ENCODE measurements around the gene A3GALT2. TPM values are rescaled to one million over a fixed set of nuclear protein-coding genes. Genes with fewer than 3 reads are reported as not detected.

The A3GALT2 gene
- total RNA-seq, 1 donor from 2014 or later, result 0.35 TPM

DNA sequence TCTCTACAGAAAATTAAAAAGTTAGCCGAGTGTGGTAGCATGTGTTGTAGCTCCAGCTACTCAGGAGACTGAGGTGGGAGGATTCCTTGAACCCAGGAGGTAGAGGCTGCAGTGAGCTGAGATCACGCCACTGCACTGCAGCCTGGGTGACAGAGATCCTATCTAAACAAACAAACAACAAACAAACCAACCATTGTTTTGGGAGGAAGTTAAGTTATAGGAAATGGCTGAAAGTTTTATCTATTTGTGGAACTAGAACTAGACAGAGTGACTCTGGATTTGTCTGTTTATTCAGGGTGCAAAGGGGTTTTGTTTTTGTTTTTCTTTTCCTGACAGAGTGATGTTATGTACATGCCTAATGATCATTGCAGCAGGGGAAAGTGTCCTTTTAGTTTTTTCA lies 33.6 kb downstream of the A3GALT2 start:
- Mint-ChIP-seq H3K27me3 (ENCODE audit: unreplicated experiment) (no peaks in the 10 kb centered on the region), H3K4me1 (ENCODE audit: unreplicated experiment) (no peaks in the 10 kb centered on the region), H3K4me3 (ENCODE audit: unreplicated experiment) (no peak overlapping the region), H3K27ac (ENCODE audit: unreplicated experiment) (no peak overlapping the region), H3K36me3 (ENCODE audit: unreplicated experiment) (peaks cover 49% of the 10 kb centered on the region), H3K9me3 (ENCODE audit: unreplicated experiment) (no peaks in the 10 kb centered on the region)
- no peak for TF ChIP-seq CTCF (IDR thresholded peaks at IDR 0.05)
- DNase-seq (ENCODE audit: extremely low spot score, unreplicated experiment), result no peak

GRCh38 chr1:33286451-33287185 lies 34.3 kb downstream of the A3GALT2 start:
- H3K4me1 Mint-ChIP-seq (ENCODE audit: unreplicated experiment), result no peaks in the 10 kb centered on the region
- H3K36me3 Mint-ChIP-seq (ENCODE audit: unreplicated experiment), result peaks cover 56% of the 10 kb centered on the region
- no peak for DNase-seq (ENCODE audit: extremely low spot score, unreplicated experiment)
- no peaks in the 10 kb centered on the region for H3K27me3 Mint-ChIP-seq (ENCODE audit: unreplicated experiment)
- H3K27ac Mint-ChIP-seq (ENCODE audit: unreplicated experiment), result no peak overlapping the region
- H3K4me3 Mint-ChIP-seq (ENCODE audit: unreplicated experiment), result no peak overlapping the region
- no peaks in the 10 kb centered on the region for H3K9me3 Mint-ChIP-seq (ENCODE audit: unreplicated experiment)
- no peak for TF ChIP-seq CTCF (IDR thresholded peaks at IDR 0.05)

DNA sequence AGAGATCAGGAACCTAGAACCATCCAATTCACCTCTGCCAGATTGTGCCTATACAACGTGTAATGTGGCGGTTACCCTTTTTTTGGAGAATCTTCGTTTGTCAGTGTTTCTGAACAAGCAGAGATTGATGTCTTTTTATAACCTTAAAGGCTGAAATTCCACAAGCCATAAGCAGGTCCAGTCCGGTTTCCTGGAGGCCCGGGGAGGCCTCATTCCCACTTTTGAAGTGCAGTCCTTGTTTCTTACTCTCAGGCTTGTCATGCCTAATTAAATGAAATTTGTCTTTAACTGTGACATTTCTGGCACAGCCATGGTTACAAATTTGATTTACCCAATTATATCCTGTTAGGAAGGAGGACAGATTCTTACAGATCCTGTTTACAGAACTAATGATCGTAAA lies 36.8 kb downstream of the A3GALT2 start:
- Mint-ChIP-seq H3K27me3 (ENCODE audit: unreplicated experiment) (no peaks in the 10 kb centered on the region), H3K4me1 (ENCODE audit: unreplicated experiment) (no peaks in the 10 kb centered on the region), H3K4me3 (ENCODE audit: unreplicated experiment) (no peak overlapping the region), H3K9me3 (ENCODE audit: unreplicated experiment) (no peaks in the 10 kb centered on the region), H3K27ac (ENCODE audit: unreplicated experiment) (no peak overlapping the region), H3K36me3 (ENCODE audit: unreplicated experiment) (peaks cover 63% of the 10 kb centered on the region)
- no peak for TF ChIP-seq CTCF (IDR thresholded peaks at IDR 0.05)
- no peak for DNase-seq (ENCODE audit: extremely low spot score, unreplicated experiment)

- no peak for TF ChIP-seq CTCF (IDR thresholded peaks at IDR 0.05)
- Mint-ChIP-seq H3K4me3 (ENCODE audit: unreplicated experiment) (no peak overlapping the region), H3K9me3 (ENCODE audit: unreplicated experiment) (no peaks in the 10 kb centered on the region), H3K36me3 (ENCODE audit: unreplicated experiment) (peaks cover 60% of the 10 kb centered on the region), H3K27ac (ENCODE audit: unreplicated experiment) (no peak overlapping the region), H3K27me3 (ENCODE audit: unreplicated experiment) (no peaks in the 10 kb centered on the region), H3K4me1 (ENCODE audit: unreplicated experiment) (no peaks in the 10 kb centered on the region)
- no peak for DNase-seq (ENCODE audit: extremely low spot score, unreplicated experiment)
These were observed 38.1 kb downstream of the A3GALT2 start for GRCh38 chr1:33282791-33283190.

DNA sequence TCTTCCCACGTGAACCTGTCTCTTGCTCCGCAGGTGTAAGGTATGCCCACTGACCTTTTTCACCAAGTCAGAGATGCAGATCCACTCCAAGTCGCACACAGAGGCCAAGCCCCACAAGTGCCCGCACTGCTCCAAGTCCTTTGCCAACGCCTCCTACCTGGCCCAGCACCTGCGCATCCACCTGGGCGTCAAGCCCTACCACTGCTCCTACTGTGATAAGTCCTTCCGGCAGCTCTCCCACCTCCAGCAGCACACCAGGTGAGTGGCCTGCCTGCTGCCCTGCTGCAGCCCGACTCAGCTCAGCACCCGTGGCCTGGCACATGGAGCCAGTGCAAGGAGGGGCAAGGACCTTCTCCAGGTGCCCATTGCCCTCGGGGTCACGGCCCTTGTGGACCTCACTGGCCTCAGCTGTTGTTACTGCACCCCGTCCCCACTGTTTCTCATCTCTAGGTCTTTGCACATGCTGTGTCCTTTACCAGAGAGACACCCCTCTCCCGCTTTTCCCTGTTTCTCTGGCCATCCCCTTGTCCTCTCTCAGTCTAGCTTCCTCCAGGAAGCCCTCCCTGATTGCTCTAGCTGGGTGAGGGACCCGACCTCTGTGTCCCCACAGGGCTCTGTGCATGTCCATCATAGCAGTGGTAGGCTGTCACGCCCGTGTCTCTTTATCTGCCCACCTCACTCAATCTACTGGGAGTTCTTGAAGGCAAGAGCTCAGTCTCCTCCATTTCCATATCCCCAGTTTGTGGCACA lies 39.2 kb downstream of the A3GALT2 start:
- Mint-ChIP-seq H3K9me3 (ENCODE audit: unreplicated experiment) (no peaks in the 10 kb centered on the region), H3K4me3 (ENCODE audit: unreplicated experiment) (no peak overlapping the region), H3K27ac (ENCODE audit: unreplicated experiment) (no peak overlapping the region), H3K4me1 (ENCODE audit: unreplicated experiment) (no peaks in the 10 kb centered on the region), H3K27me3 (ENCODE audit: unreplicated experiment) (no peaks in the 10 kb centered on the region), H3K36me3 (ENCODE audit: unreplicated experiment) (peaks cover 61% of the 10 kb centered on the region)
- DNase-seq (ENCODE audit: extremely low spot score, unreplicated experiment), result no peak
- TF ChIP-seq CTCF (IDR thresholded peaks at IDR 0.05), result no peak

Measured in osteocyte (in vitro differentiated cells).